ENCODE data around the gene INTS7. TPM values are rescaled to one million over a fixed set of nuclear protein-coding genes. Genes with fewer than 3 reads are reported as not detected.

The INTS7 gene, protein sequence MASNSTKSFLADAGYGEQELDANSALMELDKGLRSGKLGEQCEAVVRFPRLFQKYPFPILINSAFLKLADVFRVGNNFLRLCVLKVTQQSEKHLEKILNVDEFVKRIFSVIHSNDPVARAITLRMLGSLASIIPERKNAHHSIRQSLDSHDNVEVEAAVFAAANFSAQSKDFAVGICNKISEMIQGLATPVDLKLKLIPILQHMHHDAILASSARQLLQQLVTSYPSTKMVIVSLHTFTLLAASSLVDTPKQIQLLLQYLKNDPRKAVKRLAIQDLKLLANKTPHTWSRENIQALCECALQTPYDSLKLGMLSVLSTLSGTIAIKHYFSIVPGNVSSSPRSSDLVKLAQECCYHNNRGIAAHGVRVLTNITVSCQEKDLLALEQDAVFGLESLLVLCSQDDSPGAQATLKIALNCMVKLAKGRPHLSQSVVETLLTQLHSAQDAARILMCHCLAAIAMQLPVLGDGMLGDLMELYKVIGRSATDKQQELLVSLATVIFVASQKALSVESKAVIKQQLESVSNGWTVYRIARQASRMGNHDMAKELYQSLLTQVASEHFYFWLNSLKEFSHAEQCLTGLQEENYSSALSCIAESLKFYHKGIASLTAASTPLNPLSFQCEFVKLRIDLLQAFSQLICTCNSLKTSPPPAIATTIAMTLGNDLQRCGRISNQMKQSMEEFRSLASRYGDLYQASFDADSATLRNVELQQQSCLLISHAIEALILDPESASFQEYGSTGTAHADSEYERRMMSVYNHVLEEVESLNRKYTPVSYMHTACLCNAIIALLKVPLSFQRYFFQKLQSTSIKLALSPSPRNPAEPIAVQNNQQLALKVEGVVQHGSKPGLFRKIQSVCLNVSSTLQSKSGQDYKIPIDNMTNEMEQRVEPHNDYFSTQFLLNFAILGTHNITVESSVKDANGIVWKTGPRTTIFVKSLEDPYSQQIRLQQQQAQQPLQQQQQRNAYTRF
- total RNA-seq = 10 to 100 TPM; 23.7 to 28.6 TPM

- Mint-ChIP-seq H3K4me3 (peak within 1 kb of the TSS; percentile 85), H3K36me3 (ENCODE audit: low read depth) (peaks cover 47% of the 10 kb centered on the region), H3K9me3 (ENCODE audit: low read depth) (no peaks in the 10 kb centered on the region), H3K27me3 (no peaks in the 10 kb centered on the region), H3K4me1 (peaks cover 56% of the 10 kb centered on the region), H3K27ac (peak within 1 kb of the TSS; percentile 100)
- DNase-seq (peak; percentile 99), ATAC-seq (peak; percentile 83)
- intact Hi-C loops (cut with DNase I, micrococcal nuclease) = loop anchor here (1.0 to 10.0 kb wide), 21 partner anchors 23 to 980 kb away; partner anchors contain the start of genes LPGAT1 (in 2 of the 2), NENF (in 2 of the 2), PPP2R5A (in 2 of the 2) and SLC30A1 (in 2 of the 2)
- CTCF ChIA-PET = interaction anchor here (0.5 to 3.3 kb wide), 53 partner anchors 9 to 822 kb away, joined by 3 to 26 read pairs (median 4); no protein-coding TSS in a partner anchor
- POLR2A ChIA-PET = interaction anchor here (0.6 to 2.4 kb wide), 13 partner anchors 13 to 1589 kb away, joined by 3 to 11 read pairs (median 5); partner anchors contain the start of genes NEK2, PPP2R5A and SLC30A1
Measured at GRCh38 chr1:212035123-212035834, at the start of gene INTS7, which contains the start of gene DTL. Gene INTS7 (minus strand): TSS chr1:212035557. CDS start chr1:212035437, 120 bp downstream. Gene DTL (plus strand): TSS chr1:212035748. CDS start chr1:212035891, 143 bp downstream.

- H3K27me3 Mint-ChIP-seq = no peaks in the 10 kb centered on the region
- peaks cover 35% of the 10 kb centered on the region for H3K36me3 Mint-ChIP-seq (ENCODE audit: low read depth)
- CTCF ChIA-PET = no interaction called here
- H3K27ac Mint-ChIP-seq = no peak overlapping the region
- ATAC-seq (peak; percentile 12), DNase-seq (no peak)
- intact Hi-C loops (cut with DNase I, micrococcal nuclease) = no loop called here
- H3K4me1 Mint-ChIP-seq = peaks cover 2% of the 10 kb centered on the region
- H3K4me3 Mint-ChIP-seq = no peak overlapping the region
- POLR2A ChIA-PET = no interaction called here
- no peaks in the 10 kb centered on the region for H3K9me3 Mint-ChIP-seq (ENCODE audit: low read depth)
Measured at GRCh38 chr1:212082765-212083406, 47.5 kb upstream of the INTS7 start.

DNA sequence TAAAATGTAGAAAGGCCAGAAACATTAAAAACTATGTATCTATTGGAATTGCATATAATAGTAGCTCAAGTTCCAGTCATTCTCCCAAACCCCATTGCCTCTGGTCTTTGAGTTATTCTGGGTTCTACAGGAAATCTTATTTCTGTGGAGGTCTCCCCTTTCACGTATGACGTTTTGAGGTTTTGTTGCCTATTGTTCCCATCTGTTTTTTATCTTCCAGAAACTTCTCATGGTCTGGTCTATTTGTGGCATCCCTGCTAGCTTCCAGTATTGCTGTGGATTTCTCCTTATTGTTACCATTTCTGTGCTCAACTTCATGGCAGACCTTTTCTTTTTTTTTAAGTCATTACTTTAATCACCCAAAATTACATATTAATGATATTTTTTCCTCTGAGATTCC lies 43.5 kb upstream of the INTS7 start:
- intact Hi-C loops (cut with DNase I, micrococcal nuclease) = no loop called here
- CTCF ChIA-PET = interaction anchor here (0.6 to 1.9 kb wide), 2 partner anchors 8 to 370 kb away, joined by 4 to 8 read pairs; no protein-coding TSS in a partner anchor

GRCh38 chr1:212077028-212077427 lies 41.7 kb upstream of the INTS7 start:
- DNase-seq = no peak
- H3K4me3 Mint-ChIP-seq = no peak overlapping the region
- ATAC-seq = no peak
- H3K27me3 Mint-ChIP-seq = no peaks in the 10 kb centered on the region
- H3K27ac Mint-ChIP-seq = no peak overlapping the region
- POLR2A ChIA-PET = no interaction called here
- intact Hi-C loops (cut with DNase I, micrococcal nuclease) = no loop called here
- no peaks in the 10 kb centered on the region for H3K4me1 Mint-ChIP-seq
- CTCF ChIA-PET = interaction anchor here (1.0 kb wide), 1 partner anchor 347 kb away, joined by 3 read pairs; no protein-coding TSS in a partner anchor
- peaks cover 40% of the 10 kb centered on the region for H3K36me3 Mint-ChIP-seq (ENCODE audit: low read depth)
- H3K9me3 Mint-ChIP-seq (ENCODE audit: low read depth) = no peaks in the 10 kb centered on the region

More for the DNA sequence above, 43.5 kb upstream of the INTS7 start:
- H3K36me3 Mint-ChIP-seq (ENCODE audit: low read depth) = peaks cover 35% of the 10 kb centered on the region
- DNase-seq (no peak), ATAC-seq (no peak)
- H3K27me3 Mint-ChIP-seq = no peaks in the 10 kb centered on the region
- POLR2A ChIA-PET = no interaction called here
- no peaks in the 10 kb centered on the region for H3K4me1 Mint-ChIP-seq
- no peak overlapping the region for H3K4me3 Mint-ChIP-seq
- H3K27ac Mint-ChIP-seq = no peak overlapping the region
- H3K9me3 Mint-ChIP-seq (ENCODE audit: low read depth) = no peaks in the 10 kb centered on the region

DNA sequence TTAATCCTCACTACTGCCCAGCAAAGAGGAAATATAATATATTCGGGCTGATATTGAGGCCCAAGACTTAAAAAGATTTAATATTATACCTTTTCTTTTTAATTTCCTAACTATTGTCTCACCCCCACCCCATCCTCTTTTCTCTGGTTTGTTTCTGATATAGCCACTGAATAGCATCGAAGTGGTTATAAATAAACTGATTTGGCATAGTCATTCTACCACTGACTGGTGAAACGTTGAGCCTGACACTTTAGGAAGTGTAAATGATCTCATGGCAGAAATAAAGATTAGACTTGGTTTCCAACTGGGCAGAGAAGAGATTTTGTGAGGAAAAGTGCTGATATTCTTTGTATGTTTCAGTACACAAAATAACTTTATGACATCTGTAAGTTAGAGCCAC lies 39.5 kb upstream of the INTS7 start:
- DNase-seq (no peak), ATAC-seq (no peak)
- H3K4me1 Mint-ChIP-seq = no peaks in the 10 kb centered on the region
- H3K9me3 Mint-ChIP-seq (ENCODE audit: low read depth) = no peaks in the 10 kb centered on the region
- CTCF ChIA-PET = interaction anchor here (0.7 kb wide), 2 partner anchors 13 to 555 kb away, joined by 3 read pairs; no protein-coding TSS in a partner anchor
- no peak overlapping the region for H3K4me3 Mint-ChIP-seq
- POLR2A ChIA-PET = no interaction called here
- H3K36me3 Mint-ChIP-seq (ENCODE audit: low read depth) = peaks cover 55% of the 10 kb centered on the region
- intact Hi-C loops (cut with DNase I, micrococcal nuclease) = loop anchor here in 1 of 2 experiments (5.0 kb wide), 1 partner anchor 212 kb away; the partner anchor contains the start of gene PPP2R5A
- no peaks in the 10 kb centered on the region for H3K27me3 Mint-ChIP-seq
- no peak overlapping the region for H3K27ac Mint-ChIP-seq

DNA sequence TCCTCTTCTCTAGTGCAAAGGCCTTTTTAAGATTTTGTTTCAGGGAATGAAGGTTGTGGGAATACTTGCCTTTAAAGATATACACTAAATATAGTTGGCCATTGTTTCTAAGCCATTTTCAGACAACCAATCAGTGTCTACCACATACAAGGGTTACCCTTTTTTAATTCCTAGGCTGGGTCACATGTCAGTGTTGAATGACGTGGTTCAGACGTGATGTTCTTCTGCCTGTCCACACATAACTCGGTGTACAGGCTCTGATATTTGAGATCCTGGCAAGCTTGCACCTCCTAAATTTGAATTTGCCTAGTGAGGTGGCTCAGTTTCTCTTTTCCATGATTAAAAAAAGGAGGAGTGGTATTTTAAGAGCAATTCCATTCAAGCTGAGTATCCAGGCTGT lies 39.0 kb upstream of the INTS7 start:
- Mint-ChIP-seq H3K36me3 (ENCODE audit: low read depth) (peaks cover 54% of the 10 kb centered on the region), H3K27me3 (no peaks in the 10 kb centered on the region), H3K9me3 (ENCODE audit: low read depth) (no peaks in the 10 kb centered on the region), H3K27ac (no peak overlapping the region), H3K4me3 (no peak overlapping the region), H3K4me1 (no peaks in the 10 kb centered on the region)
- POLR2A ChIA-PET = no interaction called here
- intact Hi-C loops (cut with DNase I, micrococcal nuclease) = loop anchor here in 1 of 2 experiments (5.0 kb wide), 1 partner anchor 213 kb away; the partner anchor contains the start of gene PPP2R5A
- DNase-seq (no peak), ATAC-seq (no peak)
- CTCF ChIA-PET = interaction anchor here (0.7 kb wide), 2 partner anchors 13 to 555 kb away, joined by 3 read pairs; no protein-coding TSS in a partner anchor

GRCh38 chr1:212073490-212073889 lies 38.1 kb upstream of the INTS7 start:
- CTCF ChIA-PET = interaction anchor here (0.7 to 1.8 kb wide), 3 partner anchors 26 to 383 kb away, joined by 3 to 6 read pairs (median 3); partner anchors contain the start of genes DTL and INTS7
- ATAC-seq = no peak
- Mint-ChIP-seq H3K27me3 (no peaks in the 10 kb centered on the region), H3K4me1 (no peaks in the 10 kb centered on the region), H3K9me3 (ENCODE audit: low read depth) (no peaks in the 10 kb centered on the region), H3K4me3 (no peak overlapping the region), H3K27ac (no peak overlapping the region), H3K36me3 (ENCODE audit: low read depth) (peaks cover 52% of the 10 kb centered on the region)
- intact Hi-C loops (cut with DNase I, micrococcal nuclease) = loop anchor here in 1 of 2 experiments (5.0 kb wide), 1 partner anchor 214 kb away; the partner anchor contains the start of gene PPP2R5A
- POLR2A ChIA-PET = no interaction called here
- no peak for DNase-seq

DNA sequence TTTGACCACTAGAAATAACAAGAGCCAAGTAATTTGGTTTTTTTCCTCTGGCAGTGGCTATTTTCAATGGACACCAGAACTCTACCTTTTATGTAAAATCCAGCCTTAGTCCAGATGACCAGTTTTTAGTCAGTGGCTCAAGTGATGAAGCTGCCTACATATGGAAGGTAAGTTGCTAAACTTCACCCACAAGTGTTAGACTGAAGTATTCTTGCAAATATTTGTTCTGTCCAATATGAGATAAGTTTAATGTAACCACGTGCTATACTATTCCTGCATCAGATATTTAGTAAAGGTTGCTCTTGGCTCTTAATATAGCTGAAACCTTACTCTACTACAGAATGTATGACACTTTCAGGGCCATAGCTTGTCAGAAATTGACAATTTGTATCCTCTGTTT lies 36.7 kb upstream of the INTS7 start:
- no peaks in the 10 kb centered on the region for H3K27me3 Mint-ChIP-seq
- H3K4me3 Mint-ChIP-seq = no peak overlapping the region
- H3K27ac Mint-ChIP-seq = no peak overlapping the region
- no peaks in the 10 kb centered on the region for H3K9me3 Mint-ChIP-seq (ENCODE audit: low read depth)
- ChIA-PET CTCF (interaction anchor here (0.6 to 3.3 kb wide), 10 partner anchors 10 to 384 kb away, joined by 3 to 32 read pairs (median 5); partner anchors contain the start of genes DTL and INTS7), POLR2A (no interaction called here)
- no peak for ATAC-seq
- intact Hi-C loops (cut with DNase I, micrococcal nuclease) = loop anchor here in 1 of 2 experiments (5.0 kb wide), 1 partner anchor 215 kb away; the partner anchor contains the start of gene PPP2R5A
- H3K36me3 Mint-ChIP-seq (ENCODE audit: low read depth) = peaks cover 59% of the 10 kb centered on the region
- H3K4me1 Mint-ChIP-seq = no peaks in the 10 kb centered on the region
- no peak for DNase-seq

DNA sequence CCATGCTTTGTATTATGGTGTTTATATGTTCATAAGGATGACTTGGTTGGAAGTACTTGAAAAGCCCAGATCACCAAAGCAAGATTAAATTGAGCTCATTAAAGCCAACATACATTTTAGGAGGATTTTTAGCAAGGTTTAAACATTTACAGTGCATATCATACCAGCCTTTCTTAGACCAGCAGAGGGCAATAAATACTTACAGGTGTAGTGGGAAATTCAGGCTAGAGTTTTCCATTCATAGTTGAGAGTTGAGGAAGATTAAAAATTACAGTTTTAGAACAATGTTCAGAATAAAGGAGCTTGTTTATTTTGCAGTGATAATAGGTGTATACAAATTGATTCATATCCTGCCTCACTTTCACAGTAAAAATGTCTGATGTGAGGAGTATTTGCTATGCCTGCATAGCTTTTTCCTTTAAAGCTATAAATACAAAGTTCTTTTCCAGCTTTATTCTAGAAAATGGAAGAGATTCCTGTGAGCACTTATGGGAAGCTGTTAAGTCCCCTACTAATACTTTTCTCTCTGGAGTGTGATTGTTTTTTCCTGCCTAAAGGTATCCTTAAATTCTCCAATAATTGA lies 35.5 kb upstream of the INTS7 start:
- POLR2A ChIA-PET = interaction anchor here (0.8 kb wide), 1 partner anchor 241 kb away, joined by 4 read pairs; no protein-coding TSS in a partner anchor
- Mint-ChIP-seq H3K4me3 (no peak overlapping the region), H3K36me3 (ENCODE audit: low read depth) (peaks cover 59% of the 10 kb centered on the region)

More for the DNA sequence above, 35.5 kb upstream of the INTS7 start:
- Mint-ChIP-seq H3K27me3 (no peaks in the 10 kb centered on the region), H3K9me3 (ENCODE audit: low read depth) (no peaks in the 10 kb centered on the region), H3K4me1 (no peaks in the 10 kb centered on the region), H3K27ac (no peak overlapping the region)
- CTCF ChIA-PET = interaction anchor here (0.7 to 3.3 kb wide), 23 partner anchors 9 to 386 kb away, joined by 3 to 32 read pairs (median 5); no protein-coding TSS in a partner anchor
- intact Hi-C loops (cut with DNase I, micrococcal nuclease) = loop anchor here (1.0 to 5.0 kb wide), 2 partner anchors 216 to 297 kb away; partner anchors contain the start of gene PPP2R5A (in 1 of the 2)
- ATAC-seq = no peak
- no peak for DNase-seq
